GM12878 (cell line): Measurements from ENCODE around the gene UTP3. TPM values are rescaled to one million over a fixed set of nuclear protein-coding genes. Genes with fewer than 3 reads are reported as not detected.

Source experiments
- ATAC-seq: fragments of 200-7000 bp; cut with Tn5 transposase; 3 replicates; pipeline ENCODE4 v1.9.1; 2020; ENCODE audit warnings: mild to moderate bottlenecking, moderate library complexity
- BruUV-seq: library from RNA; stranded (reverse); fragments of 400-500 nt; replicated peaks from 2 replicates; lab custom pipeline; 2021; lab: Mats Ljungman, UMichigan
- CTCF ChIA-PET: fragments of 300-600 bp; sonication (Branson Sonifier 250); formaldehyde crosslinking; extraction: SDS; loops from one replicate; lab custom pipeline; 2021; ENCODE audit warnings: inconsistent platforms; lab: Yijun Ruan, JAX
- POLR2A ChIA-PET: fragments of 350-600 bp; formaldehyde crosslinking; extraction: SDS; loops from one replicate; lab custom pipeline; 2021; ENCODE audit warnings: inconsistent platforms; lab: Charles Lee
- RAD21 ChIA-PET: fragments of 300-600 bp; sonication (Branson Sonifier 250); formaldehyde crosslinking; loops from one replicate; lab custom pipeline; 2023; ENCODE audit warnings: antibody characterized with exemption; ENCODE audit not compliant: unreplicated experiment; lab: Charles Lee
- SMC1A ChIA-PET: fragments of 300-600 bp; sonication (Branson Sonifier 250); formaldehyde crosslinking; loops from one replicate; lab custom pipeline; 2023; ENCODE audit not compliant: unreplicated experiment, uncharacterized antibody; lab: Charles Lee
- DNase-seq: peaks from one replicate; pipeline ENCODE4 v3.0.0-alpha.2; 2011; ENCODE audit warnings: low read depth, low spot score
- FAIRE-seq: peaks from 3 replicates; lab custom pipeline; 2011; peaks lifted over from hg19 to GRCh38; lab: Jason Lieb, UNC
- H2AFZ ChIP-seq: 2 replicates; pipeline ENCODE4 v1.6.0; 2011; ENCODE audit warnings: low read depth, low read length, control low read depth; ENCODE audit not compliant: control insufficient read depth
- H3K27ac ChIP-seq: 2 replicates; pipeline ENCODE4 v1.5.1; 2011; ENCODE audit warnings: control low read depth; ENCODE audit not compliant: control insufficient read depth, insufficient read depth
- H3K27me3 ChIP-seq, 2 experiments: replicated peaks in 1 of 2; 2 replicates each; pipeline versions ENCODE4 v1.6.0 to v1.6.1; 2011; ENCODE audit warnings: low read length in 1 of 2; ENCODE audit not compliant: control insufficient read depth in 2 of 2, insufficient read depth in 2 of 2
- H3K36me3 ChIP-seq, 2 experiments: 2 replicates each; pipeline ENCODE4 v1.5.1; 2011; ENCODE audit warnings: low read length in 1 of 2; ENCODE audit not compliant: control insufficient read depth in 2 of 2, insufficient read depth in 2 of 2
- H3K4me1 ChIP-seq: 2 replicates; pipeline ENCODE4 v1.6.1; 2011; ENCODE audit warnings: mild to moderate bottlenecking, low read length, moderate library complexity, mixed read lengths; ENCODE audit not compliant: control insufficient read depth, insufficient read depth
- H3K4me2 ChIP-seq: 2 replicates; pipeline ENCODE4 v1.6.0; 2011; ENCODE audit warnings: control low read depth; ENCODE audit not compliant: control insufficient read depth, insufficient read depth
- H3K4me3 ChIP-seq: fragments of 200-600 bp; sonication (generic); 2 replicates; pipeline ENCODE4 v1.5.1; 2016
- H3K79me2 ChIP-seq: 2 replicates; pipeline ENCODE4 v1.6.0; 2011; ENCODE audit warnings: low read length; ENCODE audit not compliant: control insufficient read depth, insufficient read depth
- H3K9ac ChIP-seq: 2 replicates; pipeline ENCODE4 v1.8.0; 2011; ENCODE audit warnings: low read length, control low read depth, mixed read lengths; ENCODE audit not compliant: control insufficient read depth, insufficient read depth
- H3K9me3 ChIP-seq: replicated peaks from 3 replicates; pipeline ENCODE4 v1.5.1; 2011; ENCODE audit warnings: mild to moderate bottlenecking, low read length; ENCODE audit not compliant: control insufficient read depth, insufficient read depth
- H4K20me1 ChIP-seq: 2 replicates; pipeline ENCODE4 v1.6.0; 2011; ENCODE audit not compliant: control insufficient read depth, insufficient read depth
- ATF2 ChIP-seq: IDR thresholded peaks from 2 replicates; pipeline ENCODE4 v1.6.1; 2012; ENCODE audit warnings: low read length, inconsistent platforms
- CHD2 ChIP-seq: IDR thresholded peaks from 2 replicates; pipeline ENCODE4 v1.6.1; 2011; ENCODE audit warnings: low read depth, low read length, improper control_type of control experiment, borderline replicate concordance
- DPF2 ChIP-seq: fragments of 450-650 bp; IDR thresholded peaks from 2 replicates; pipeline ENCODE4 v1.6.1; 2017; ENCODE audit warnings: mild to moderate bottlenecking
- ETV6 ChIP-seq, 2 experiments: fragments of 450-650 bp in 1 of 2; IDR thresholded peaks in 1 of 2; conservative IDR thresholded peaks in 1 of 2; 2 replicates each; pipeline ENCODE4 v1.6.1; 2014; ENCODE audit warnings: antibody characterized with exemption in 1 of 2, borderline replicate concordance in 1 of 2, low read depth in 1 of 2, mild to moderate bottlenecking in 1 of 2, moderate library complexity in 1 of 2
- FOS ChIP-seq: IDR thresholded peaks from 3 replicates; pipeline ENCODE4 v1.6.1; 2011; ENCODE audit warnings: borderline replicate concordance; ENCODE audit not compliant: insufficient read length; ENCODE audit errors: extremely low read depth
- FOXK2 ChIP-seq: fragments of 450-650 bp; IDR thresholded peaks from 2 replicates; pipeline ENCODE4 v1.6.1; 2017; ENCODE audit warnings: mild to moderate bottlenecking, moderate library complexity
- IKZF1 ChIP-seq: fragments of 450-650 bp; conservative IDR thresholded peaks from 2 replicates; pipeline ENCODE4 v1.6.1; 2017; ENCODE audit warnings: antibody characterized with exemption, mild to moderate bottlenecking
- KDM1A ChIP-seq: fragments of 200-600 bp; sonication (generic); IDR thresholded peaks from 2 replicates; pipeline ENCODE4 v1.6.1; 2016; ENCODE audit warnings: borderline replicate concordance
- KLF5 ChIP-seq: fragments of 450-650 bp; IDR thresholded peaks from 2 replicates; pipeline ENCODE4 v1.6.1; 2014; ENCODE audit warnings: mild to moderate bottlenecking; ENCODE audit not compliant: partially characterized antibody
- MYB ChIP-seq: fragments of 150-350 bp; IDR thresholded peaks from 2 replicates; pipeline ENCODE4 v1.6.1; 2014; ENCODE audit warnings: mild to moderate bottlenecking, low read depth, low read length, borderline replicate concordance
- MYC ChIP-seq: IDR thresholded peaks from 2 replicates; pipeline ENCODE4 v1.6.1; 2011; ENCODE audit warnings: mild to moderate bottlenecking, low read length, moderate library complexity, inconsistent platforms; ENCODE audit not compliant: insufficient read depth, insufficient replicate concordance, insufficient read length, severe bottlenecking
- POLR2AphosphoS5 ChIP-seq: IDR thresholded peaks from 2 replicates; pipeline ENCODE4 v1.6.1; 2011; ENCODE audit warnings: mild to moderate bottlenecking, low read length, inconsistent platforms
- SREBF2 ChIP-seq: IDR thresholded peaks from 2 replicates; pipeline ENCODE4 v1.6.1; 2012; ENCODE audit warnings: mild to moderate bottlenecking, low read length
- TBL1XR1 ChIP-seq: IDR thresholded peaks from 2 replicates; pipeline ENCODE4 v1.6.1; 2012; ENCODE audit warnings: low read depth, low read length, improper control_type of control experiment
- ZBED1 ChIP-seq: IDR thresholded peaks from 2 replicates; pipeline ENCODE4 v1.6.1; 2016; ENCODE audit warnings: borderline replicate concordance
- ZNF24 ChIP-seq: fragments of 450-650 bp; IDR thresholded peaks from 2 replicates; pipeline ENCODE4 v1.6.1; 2017; ENCODE audit warnings: antibody characterized with exemption, mild to moderate bottlenecking
- ZNF274 ChIP-seq: IDR thresholded peaks from one replicate; pipeline ENCODE4 v1.8.0; 2011; ENCODE audit not compliant: insufficient read length, insufficient read depth
- WGBS: methylation state at CpG from one replicate; pipeline ENCODE4 v1.1.6; 2016; ENCODE audit warnings: low lambda C conversion rate; ENCODE audit not compliant: insufficient replicate concordance, insufficient coverage; ENCODE audit errors: missing lambda C conversion rate; 5-methylcytosine and 5-hydroxymethylcytosine counted together
- in situ Hi-C: fragments of 300-500 bp; cut with MboI; formaldehyde crosslinking; loops from 9 replicates; pipeline ENCODE4 v1.14.3; 2018; ENCODE audit warnings: mixed read lengths
- intact Hi-C: fragments of 100-400 bp; cut with micrococcal nuclease; formaldehyde crosslinking; loops from one replicate; pipeline ENCODE4 v1.14.2; 2022; ENCODE audit not compliant: unreplicated experiment
- polyA plus RNA-seq, 11 experiments: library from polyadenylated mRNA; depleted of rRNA in 4 of 11; unstranded in 6 of 11; stranded (reverse) in 5 of 11; fragments of >200 nt; fragmentation: Nextera tagmentation in 4 of 11; fragmentation: Illumina TruSeq in 1 of 11; extraction: Ambion mirVana in 4 of 11; extraction: Trizol in 1 of 11; gene quantifications; 1 replicate in 1 of 11; 2 replicates in 10 of 11; pipeline versions ENCODE4 v1.2.1 to v1.2.3, GENCODE V29; 2011 to 2016; ENCODE audit warnings: inconsistent platforms in 2 of 11, missing spikeins in 2 of 11, low read depth in 1 of 11
- total RNA-seq, 4 experiments: library from RNA; depleted of rRNA in 3 of 4; stranded (reverse); fragments of >200 nt in 3 of 4; fragmentation: Illumina TruSeq in 1 of 4; extraction: Trizol in 1 of 4; gene quantifications; 2 replicates each; pipeline versions ENCODE4 v1.2.1 to v1.2.3, GENCODE V29; 2013 to 2021
- TF ChIP-seq, protein P1 (sequence below): fragments of 450-650 bp; IDR thresholded peaks from 2 replicates; pipeline ENCODE4 v1.6.1; 2017; ENCODE audit warnings: mild to moderate bottlenecking, low read depth, inconsistent platforms; ENCODE audit not compliant: poor library complexity, severe bottlenecking

UTP3 gene
- total and polyA plus RNA-seq, 10 of the 15 experiments (the other 5 are each of a cell fraction or from before 2014, with no cell fraction given) = 15.8 to 60.7 (median 22.5) TPM

GRCh38 chr4:70725633-70726032 is 37.3 kb downstream of the UTP3 start:
- H3K4me2 ChIP-seq = no peak overlapping the region
- TF ChIP-seq POLR2AphosphoS5 (no peak), TBL1XR1 (no peak), KLF5 (no peak), KDM1A (no peak), SREBF2 (no peak), ZNF24 (no peak), DPF2 (no peak), ETV6 (conservative IDR thresholded peaks at IDR 0.05 in 1 of 2, IDR thresholded peaks at IDR 0.05 in 1 of 2; ENCODE audit: borderline replicate concordance in 1 of 2, low read depth in 1 of 2) (no peak), MYB (no peak), ATF2 (no peak), ZNF274 (no peak), ZBED1 (no peak), FOXK2 (no peak), FOS (no peak), CHD2 (no peak), MYC (no peak), IKZF1 (no peak)
- TF ChIP-seq, protein P1, sequence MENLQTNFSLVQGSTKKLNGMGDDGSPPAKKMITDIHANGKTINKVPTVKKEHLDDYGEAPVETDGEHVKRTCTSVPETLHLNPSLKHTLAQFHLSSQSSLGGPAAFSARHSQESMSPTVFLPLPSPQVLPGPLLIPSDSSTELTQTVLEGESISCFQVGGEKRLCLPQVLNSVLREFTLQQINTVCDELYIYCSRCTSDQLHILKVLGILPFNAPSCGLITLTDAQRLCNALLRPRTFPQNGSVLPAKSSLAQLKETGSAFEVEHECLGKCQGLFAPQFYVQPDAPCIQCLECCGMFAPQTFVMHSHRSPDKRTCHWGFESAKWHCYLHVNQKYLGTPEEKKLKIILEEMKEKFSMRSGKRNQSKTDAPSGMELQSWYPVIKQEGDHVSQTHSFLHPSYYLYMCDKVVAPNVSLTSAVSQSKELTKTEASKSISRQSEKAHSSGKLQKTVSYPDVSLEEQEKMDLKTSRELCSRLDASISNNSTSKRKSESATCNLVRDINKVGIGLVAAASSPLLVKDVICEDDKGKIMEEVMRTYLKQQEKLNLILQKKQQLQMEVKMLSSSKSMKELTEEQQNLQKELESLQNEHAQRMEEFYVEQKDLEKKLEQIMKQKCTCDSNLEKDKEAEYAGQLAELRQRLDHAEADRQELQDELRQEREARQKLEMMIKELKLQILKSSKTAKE = no peak
- no peak overlapping the region for H3K27ac ChIP-seq
- H3K9me3 ChIP-seq = no peaks in the 10 kb centered on the region
- no peaks in the 10 kb centered on the region; a peak in 1 of 4 replicates for H3K27me3 ChIP-seq
- ATAC-seq (no peak), DNase-seq (no peak), FAIRE-seq (no peak)
- H4K20me1 ChIP-seq = no peaks in the 10 kb centered on the region
- ChIA-PET CTCF (interaction anchor here (0.8 to 1.0 kb wide), 2 partner anchors 10 to 24 kb away, joined by 3 read pairs; no protein-coding TSS in a partner anchor), POLR2A (interaction anchor here (0.7 kb wide), 1 partner anchor 268 kb away, joined by 4 read pairs; the partner anchor contains the start of gene DCK), SMC1A (interaction anchor here (0.9 to 1.7 kb wide), 4 partner anchors 9 to 128 kb away, joined by 3 to 4 read pairs (median 4); no protein-coding TSS in a partner anchor), RAD21 (no interaction called here)
- H3K9ac ChIP-seq = no peak overlapping the region
- H3K4me3 ChIP-seq = no peak overlapping the region
- H3K36me3 ChIP-seq = no peaks in the 10 kb centered on the region
- BruUV-seq = no TSS peak
- H3K4me1 ChIP-seq = peaks cover under 1% of the 10 kb centered on the region; the same call in 1 of the 2 replicates
- in situ Hi-C loops (no loop called here), intact Hi-C loops (no loop called here)
- no peaks in the 10 kb centered on the region for H3K79me2 ChIP-seq
- WGBS = 89% methylated on average over 1 of the region's 1 CpG
- no peak overlapping the region for H2AFZ ChIP-seq
